HG02970 (cell line): Measurements from ENCODE around the gene FRAS1.

Source experiments
- ATAC-seq: cut with Tn5 transposase; IDR thresholded peaks from one replicate; pipeline ENCODE4 v1.9.1; 2021; ENCODE audit warnings: mild to moderate bottlenecking, moderate library complexity, moderate number of reproducible peaks; ENCODE audit not compliant: unreplicated experiment, low FRiP score

FRAS1 gene

DNA sequence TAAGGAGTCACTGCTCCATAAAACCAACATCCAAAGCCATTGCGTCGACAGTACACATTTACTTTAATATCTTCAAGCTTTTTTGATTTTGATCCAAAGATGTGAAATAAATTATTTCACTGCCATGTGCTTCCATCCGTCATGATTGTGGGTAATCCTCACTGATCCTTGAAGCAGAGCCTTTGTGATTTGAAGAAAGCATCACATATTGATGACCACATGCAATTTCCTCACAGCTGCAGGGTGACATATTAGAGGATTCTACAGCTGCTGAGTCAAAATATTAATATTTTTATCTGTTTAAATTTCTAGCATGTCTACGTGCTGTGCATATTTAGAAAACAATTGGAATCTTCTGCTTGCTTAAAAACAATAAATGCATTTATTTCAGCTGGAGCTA is 297.7 kb downstream of the FRAS1 start:
- ATAC-seq, result no peak

GRCh38 chr4:78355306-78355705 is 298.2 kb downstream of the FRAS1 start:
- no peak for ATAC-seq

DNA sequence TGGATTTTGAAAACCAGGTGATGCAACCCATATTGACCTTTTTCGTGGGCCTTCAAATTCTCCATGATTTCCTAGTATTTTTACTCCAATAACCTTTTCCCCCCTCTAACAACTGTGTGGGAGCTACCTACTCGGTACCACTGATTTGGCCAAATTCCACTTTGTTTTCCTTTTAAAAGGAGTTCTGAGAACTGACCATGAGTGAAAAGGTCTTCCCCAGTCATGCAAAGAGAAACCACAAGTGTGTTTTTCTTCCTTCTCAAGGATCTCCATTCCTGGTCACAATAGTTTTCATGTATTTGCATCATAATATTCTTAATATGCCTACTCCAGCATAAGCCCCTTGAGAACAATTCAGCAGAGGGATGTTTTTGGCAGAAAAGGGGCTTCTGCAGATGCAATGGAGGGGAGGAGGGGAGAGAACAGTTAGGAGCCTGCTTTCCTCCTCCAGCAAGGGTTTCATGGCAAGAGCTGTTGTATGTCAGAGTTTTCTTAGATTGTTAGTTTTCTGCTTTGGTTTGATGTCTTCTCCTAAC is 299.2 kb downstream of the FRAS1 start:
- no peak for ATAC-seq

DNA sequence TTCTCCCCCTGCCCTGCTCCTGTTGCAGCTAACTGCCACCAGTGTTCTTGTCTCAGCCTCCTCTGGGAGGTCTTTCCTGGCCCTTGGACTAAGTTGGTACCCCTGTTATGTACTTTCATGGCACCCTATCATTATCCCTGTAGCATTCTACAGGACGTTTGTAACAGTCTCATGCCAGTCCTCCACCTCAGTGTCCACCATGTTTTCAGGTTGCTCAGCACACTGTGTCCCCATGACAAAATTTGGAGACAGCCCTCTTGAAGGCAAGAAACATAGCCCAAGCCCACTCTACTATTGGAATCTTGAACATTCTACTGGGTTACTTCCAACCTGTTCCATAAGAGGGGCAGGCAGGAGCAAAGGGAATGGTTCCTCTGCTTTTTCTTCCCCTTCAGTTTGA is 300.0 kb downstream of the FRAS1 start:
- ATAC-seq, result no peak

- no peak for ATAC-seq
Observed at GRCh38 chr4:78360466-78360865, 303.3 kb downstream of the FRAS1 start.

DNA sequence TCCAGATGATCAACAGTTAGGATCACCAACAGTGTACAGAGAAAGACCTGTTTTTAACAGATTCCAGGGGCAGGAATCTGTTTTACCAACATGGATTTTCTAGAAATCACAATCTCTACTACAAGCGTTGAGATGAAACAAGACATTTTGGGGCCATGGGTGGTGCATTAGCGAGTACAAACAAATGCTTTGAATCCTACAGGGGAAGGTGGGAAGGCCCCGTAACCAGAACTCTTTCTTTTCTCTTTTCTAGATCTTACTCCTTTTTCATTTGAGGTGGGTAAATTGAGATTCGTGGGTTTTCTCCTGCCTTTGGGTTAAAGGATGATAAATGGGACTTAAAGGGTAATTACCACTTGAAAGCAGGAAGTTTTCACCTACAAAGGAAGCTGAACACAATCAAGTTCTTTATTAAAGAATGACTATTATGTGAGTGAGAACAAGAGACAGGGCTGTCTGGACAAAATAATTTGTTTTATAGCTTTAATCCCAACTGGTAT is 304.5 kb downstream of the FRAS1 start:
- no peak for ATAC-seq

DNA sequence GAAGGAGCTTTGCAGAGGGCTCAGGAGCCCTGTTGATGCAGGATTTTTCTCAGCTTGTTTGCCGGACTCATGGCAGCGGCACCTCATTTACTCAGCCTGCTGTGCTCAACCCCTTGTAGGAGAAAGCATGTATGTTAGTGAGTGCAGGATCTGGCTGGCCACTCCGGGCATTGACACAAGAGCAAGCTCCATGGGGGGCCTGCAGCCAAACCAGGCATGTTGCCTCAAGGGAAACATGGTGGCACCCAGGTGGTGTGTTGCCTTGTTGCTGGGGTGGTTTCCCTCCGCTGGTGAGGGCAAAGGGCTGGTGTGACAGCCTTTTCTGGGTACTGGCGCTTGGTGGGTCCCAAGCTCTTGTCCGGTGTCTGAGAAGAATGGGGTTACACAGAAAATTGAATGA is 305.2 kb downstream of the FRAS1 start:
- ATAC-seq, result no peak

- no peak for ATAC-seq
Observed at GRCh38 chr4:78363031-78363570, 306.0 kb downstream of the FRAS1 start.

DNA sequence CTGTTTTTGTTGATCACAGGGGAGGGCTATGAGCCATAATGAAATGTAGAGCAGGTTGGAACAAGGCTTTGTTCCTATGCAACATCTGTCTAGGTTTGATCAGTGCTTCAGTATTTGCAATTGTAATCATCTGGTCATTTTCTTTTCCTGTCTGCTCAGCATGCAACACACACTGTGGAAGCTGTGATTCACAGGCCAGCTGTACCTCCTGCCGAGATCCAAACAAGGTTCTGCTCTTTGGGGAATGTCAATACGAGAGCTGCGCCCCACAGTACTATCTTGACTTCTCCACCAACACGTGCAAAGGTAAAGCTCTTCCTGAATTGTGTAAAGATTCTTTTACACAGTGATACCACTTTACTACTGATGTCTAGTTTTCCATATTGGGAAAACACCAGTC is 312.6 kb downstream of the FRAS1 start:
- no peak for ATAC-seq

DNA sequence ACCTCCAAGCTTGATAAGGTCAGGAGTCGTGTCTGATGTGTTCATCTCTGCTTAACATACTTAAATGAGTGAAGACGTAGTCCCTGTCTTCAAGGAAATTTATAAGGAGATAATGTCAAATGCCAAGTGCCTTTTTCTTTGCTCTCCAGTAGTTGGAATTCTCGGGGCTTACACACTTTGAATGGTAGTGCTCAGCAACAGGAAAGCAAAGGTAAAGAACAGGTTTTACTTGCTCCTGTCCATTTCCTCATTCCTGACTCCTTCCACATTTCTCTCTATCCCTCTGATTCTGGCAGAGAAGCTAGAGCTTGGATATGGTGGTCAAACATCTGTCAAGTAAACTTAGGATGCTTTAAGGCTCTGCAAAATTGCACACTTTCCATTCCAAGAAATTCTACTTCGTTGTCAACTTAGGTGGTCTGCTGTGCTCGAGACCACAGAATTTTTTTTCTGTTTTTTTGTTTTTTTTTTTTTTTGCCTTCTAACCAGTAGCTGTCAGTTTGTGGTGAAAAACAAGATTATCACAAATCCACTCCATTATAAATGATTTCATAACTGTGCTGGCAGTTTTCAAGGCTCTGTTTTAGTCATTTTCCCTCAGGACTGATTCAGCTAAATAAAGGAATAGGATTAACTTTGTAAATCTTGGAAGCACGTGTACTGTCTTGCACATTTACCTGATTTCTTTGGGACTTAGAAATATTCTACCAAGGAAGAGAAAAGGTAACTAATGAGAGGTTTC is 313.7 kb downstream of the FRAS1 start:
- ATAC-seq, result no peak

- ATAC-seq, result no peak
Observed at GRCh38 chr4:78372355-78372988, 315.3 kb downstream of the FRAS1 start.

DNA sequence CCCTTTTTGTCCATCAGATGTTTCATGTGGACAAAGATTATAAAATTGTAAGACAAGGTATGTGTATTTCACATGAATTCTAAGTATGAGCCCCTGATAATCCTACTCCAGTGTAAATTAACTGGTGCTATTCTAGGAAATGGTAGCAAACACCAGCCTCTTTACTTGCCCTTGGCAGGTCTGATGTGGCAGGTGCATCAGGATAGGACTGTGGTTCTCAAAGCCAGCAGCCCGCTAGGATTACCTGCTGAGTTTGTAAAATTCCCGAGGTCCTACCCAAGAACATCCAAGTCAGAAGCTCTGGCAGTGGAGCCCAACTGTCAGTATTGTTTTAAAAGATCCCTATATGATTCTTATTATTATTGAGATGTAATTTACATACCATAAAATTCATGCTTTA is 320.4 kb downstream of the FRAS1 start:
- ATAC-seq, result no peak

DNA sequence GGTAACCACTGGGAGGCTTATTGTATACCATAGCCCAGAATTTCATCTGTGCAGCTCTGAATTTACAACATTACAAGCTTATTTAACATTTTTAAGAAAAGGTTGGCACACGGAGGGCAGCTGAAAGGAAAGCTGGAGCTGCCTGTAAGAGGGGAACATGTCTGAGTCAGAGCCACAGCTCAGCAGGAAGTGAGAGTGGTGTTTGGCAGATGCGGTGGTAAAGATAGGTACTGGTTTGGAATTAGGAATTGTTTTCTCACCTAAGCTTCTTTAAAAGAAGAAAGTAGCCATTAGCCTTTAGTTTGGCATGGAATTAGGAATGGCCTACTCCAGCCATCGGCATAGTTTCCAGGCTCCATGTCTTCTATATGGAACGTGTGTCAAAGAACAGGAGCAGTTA is 321.9 kb downstream of the FRAS1 start:
- ATAC-seq, result no peak

DNA sequence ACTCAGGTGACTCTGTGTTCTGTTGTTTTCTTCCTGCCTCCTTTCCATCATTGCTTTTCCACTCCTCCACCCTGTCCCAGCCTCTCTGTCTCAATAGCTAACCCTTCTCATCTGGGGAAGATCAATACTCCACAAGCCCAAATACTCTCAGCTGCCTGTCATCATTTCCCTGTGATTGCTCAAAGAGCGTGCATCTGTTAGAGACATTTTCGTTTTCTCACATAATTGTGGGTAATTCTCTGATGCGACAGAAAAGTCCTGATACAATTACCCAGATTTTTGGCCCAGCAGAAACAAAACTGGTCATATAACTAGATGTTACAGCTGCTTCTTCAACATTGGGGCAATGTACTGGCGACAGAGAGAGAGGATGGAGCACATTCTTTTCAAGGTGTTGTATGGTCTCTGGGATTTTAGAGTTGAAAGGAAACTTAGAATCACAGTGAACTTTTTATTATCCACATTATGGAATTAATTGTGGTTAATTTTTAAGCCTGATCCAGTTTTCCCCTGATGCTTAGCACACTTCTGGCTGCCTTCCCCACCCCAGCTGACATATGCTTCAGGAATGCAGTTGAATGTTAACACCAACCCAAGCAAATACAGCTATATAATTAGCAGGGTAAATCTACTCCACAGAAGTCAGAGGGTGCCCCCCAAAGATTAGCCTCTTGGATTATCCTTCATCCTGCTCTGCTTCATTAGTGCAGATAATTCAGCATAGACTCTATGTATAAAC is 323.0 kb downstream of the FRAS1 start:
- no peak for ATAC-seq

- ATAC-seq, result no peak
Observed at GRCh38 chr4:78386679-78387078, 329.6 kb downstream of the FRAS1 start.

GRCh38 chr4:78395642-78396041 is 338.5 kb downstream of the FRAS1 start:
- ATAC-seq, result no peak

- ATAC-seq, result no peak
Observed at GRCh38 chr4:78396613-78397291, 339.6 kb downstream of the FRAS1 start.

GRCh38 chr4:78397292-78397630 is 340.1 kb downstream of the FRAS1 start:
- ATAC-seq, result no peak

DNA sequence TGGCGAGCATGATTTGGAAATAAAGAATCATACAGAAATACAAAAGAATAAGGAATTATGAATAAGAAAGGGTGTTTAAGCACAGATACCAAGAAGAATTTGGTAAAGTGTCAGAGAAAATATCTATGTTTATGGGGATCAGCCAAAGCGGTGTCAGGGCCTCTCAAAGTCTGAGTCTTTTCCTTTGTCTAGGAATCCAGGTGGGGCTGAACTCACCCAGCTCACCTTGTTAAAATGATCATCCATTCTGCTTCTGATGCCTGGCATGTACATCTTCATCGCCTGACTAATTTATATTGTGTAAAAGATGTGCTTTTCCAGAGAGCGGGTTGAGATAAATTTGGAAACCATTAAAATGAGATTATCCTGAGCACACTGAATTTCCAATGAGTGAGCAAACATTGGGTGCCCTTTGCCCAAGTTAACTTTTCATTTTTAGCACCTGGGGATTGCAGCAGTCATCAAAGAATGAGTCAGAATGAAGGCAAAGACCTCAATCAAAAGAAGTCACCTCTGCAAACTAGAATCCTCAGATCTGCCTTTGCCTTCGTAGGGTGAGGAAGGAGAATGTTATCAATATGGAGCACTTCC is 352.6 kb downstream of the FRAS1 start:
- no peak for ATAC-seq

GRCh38 chr4:78410225-78410624 is 353.1 kb downstream of the FRAS1 start:
- no peak for ATAC-seq
